HEK293 (cell line): ENCODE results near the gene CAPZB.

Experiments
- ZNF501 ChIP-seq: fragments of 450-650 bp; formaldehyde crosslinking; IDR thresholded peaks from 2 replicates; pipeline ENCODE4 v1.5.1; 2016; ENCODE audit warnings: missing biosample characterization, missing genetic modification characterization
- TF ChIP-seq, protein P1 (sequence below): fragments of 450-650 bp; formaldehyde crosslinking; IDR thresholded peaks from 2 replicates; pipeline ENCODE4 v1.5.1; 2016; ENCODE audit warnings: missing biosample characterization, missing genetic modification characterization

DNA sequence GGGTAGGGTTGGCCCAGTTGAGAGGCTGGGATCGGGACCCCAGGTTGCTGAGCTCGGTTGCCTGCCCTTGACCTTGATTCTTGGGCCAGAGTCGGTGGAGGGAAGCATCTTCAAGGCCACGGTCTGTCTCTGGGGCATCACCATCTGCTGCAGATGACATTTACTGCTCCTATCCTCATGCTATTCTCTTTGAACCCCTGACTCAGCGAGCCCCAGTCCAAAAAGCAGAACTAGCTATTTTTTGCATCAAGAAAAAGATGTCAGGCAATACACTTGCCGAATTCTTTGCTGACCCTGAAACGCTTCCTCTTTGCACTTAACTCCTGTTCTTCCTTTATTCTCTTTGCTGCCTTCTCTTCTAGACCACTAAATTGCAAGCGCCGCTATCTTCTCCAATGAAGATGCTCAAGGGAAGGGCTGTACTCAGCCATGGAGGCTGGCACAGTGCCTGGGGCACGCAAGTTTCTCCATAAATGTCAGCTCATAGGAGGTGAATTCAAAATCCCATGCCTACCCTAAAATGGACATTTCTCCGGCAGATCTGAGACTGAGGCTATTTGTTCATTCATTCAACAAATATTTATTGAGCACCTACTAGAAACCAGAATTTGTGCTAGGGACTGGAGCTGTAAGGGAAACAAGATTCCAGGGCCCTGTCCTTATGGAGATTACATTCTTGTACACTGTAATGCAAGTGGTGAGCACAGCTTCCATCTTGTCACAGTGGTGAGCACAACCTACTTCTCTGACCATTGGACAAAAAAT, 20.5 kb upstream of the CAPZB start:
- no peak for TF ChIP-seq ZNF501 (tag by site-specific recombination)
- TF ChIP-seq, protein P1, sequence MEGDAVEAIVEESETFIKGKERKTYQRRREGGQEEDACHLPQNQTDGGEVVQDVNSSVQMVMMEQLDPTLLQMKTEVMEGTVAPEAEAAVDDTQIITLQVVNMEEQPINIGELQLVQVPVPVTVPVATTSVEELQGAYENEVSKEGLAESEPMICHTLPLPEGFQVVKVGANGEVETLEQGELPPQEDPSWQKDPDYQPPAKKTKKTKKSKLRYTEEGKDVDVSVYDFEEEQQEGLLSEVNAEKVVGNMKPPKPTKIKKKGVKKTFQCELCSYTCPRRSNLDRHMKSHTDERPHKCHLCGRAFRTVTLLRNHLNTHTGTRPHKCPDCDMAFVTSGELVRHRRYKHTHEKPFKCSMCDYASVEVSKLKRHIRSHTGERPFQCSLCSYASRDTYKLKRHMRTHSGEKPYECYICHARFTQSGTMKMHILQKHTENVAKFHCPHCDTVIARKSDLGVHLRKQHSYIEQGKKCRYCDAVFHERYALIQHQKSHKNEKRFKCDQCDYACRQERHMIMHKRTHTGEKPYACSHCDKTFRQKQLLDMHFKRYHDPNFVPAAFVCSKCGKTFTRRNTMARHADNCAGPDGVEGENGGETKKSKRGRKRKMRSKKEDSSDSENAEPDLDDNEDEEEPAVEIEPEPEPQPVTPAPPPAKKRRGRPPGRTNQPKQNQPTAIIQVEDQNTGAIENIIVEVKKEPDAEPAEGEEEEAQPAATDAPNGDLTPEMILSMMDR (tag by site-specific recombination), result no peak
